ENCODE data around the gene PRICKLE1.

The PRICKLE1 gene

DNA sequence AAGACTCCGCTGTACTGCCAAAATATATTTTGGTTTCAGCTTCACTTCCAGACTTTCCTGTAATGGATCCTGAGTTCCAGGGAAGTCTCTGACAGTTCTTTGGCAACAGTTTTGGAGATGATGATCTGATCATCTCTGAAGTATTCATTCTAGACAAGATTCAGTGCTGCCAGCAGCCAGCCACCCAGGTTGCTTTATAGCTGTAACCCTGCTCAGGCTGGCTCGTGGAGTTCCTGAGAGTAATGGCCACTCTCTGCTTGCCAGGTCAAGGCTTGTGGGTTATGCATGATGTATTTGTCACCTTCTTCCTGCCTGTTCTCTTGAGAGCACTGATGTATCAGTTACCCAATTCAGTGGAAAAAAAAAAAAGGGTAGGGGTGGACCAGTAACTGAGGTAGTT is 139.3 kb downstream of the PRICKLE1 start:
- no peak for DNase-seq
- no peak for ATAC-seq

DNA sequence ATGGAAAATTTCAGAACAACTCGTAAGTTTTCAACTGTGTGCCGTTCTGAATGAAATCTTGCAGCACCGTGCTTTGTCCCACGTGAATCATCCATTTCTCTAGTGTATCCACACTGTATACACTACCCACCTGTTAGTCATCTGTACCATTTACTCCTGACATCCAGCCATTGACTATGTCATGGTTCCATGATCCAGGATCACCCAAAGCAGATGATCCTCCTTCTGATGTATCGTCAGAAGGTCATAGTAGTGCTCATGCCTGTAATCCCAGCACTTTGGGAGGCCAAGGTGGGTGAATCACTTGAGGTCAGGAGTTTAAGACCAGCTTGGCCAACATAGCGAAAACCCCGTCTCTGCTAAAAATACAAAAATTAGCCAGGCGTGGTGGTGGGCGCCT is 140.7 kb downstream of the PRICKLE1 start:
- ATAC-seq (no peak), DNase-seq (no peak)

DNA sequence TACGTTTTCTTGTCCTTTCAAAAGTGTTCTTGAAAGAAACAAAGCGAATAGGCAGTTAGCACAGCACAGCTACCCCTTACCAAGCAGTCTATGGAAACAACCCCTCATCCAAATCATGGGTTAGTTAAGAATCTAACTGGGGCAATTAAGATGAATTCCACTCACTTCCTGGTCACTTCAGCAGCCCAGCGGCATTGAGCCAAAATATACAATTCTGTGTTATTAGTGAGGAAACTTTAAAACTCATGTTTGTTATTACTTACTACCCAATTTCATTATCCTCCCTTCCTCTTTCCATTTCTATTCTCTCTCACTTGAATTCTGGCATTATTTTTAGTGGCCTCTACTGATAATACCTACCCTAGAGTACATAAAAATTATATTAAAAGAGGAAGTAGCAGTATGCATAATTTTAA is 142.2 kb downstream of the PRICKLE1 start:
- ATAC-seq (no peak), DNase-seq (no peak)

DNA sequence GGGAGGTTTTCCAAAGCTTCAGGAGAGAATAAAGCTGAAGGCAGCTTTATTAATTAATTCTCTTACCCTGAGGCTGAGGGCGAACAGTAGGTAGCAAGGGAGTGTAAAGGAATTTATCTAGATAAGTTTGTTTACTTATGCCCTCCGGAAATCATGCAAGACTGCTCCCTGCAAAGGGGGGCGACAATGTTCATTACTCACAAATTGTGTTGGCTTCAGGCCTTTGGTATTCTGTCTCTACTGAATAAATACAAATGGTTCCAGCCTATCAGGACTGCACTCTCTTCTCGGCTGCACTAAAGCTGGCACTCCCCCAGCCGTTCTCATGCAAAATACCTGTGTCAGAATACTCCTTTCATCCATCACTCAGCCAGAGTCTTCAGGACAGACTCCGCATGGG is 142.8 kb downstream of the PRICKLE1 start:
- no peak for ATAC-seq

DNA sequence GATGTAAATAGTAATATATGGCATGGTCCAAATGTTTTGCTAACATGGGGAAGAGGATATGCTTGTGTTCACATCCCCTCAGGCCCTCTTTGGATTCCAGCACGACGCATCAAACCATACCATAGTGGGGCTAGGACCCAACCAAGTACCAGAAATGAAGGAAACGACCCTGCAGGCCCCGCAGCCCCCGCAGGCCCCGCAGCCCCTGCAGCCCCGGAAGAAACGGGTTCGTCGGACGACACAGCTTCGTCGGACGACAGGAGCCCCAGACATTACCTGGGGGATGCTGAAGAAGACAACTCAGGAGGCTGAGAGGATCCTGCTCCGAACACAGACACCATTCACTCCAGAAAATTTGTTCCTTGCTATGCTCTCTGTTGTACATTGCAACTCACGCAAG is 143.7 kb downstream of the PRICKLE1 start:
- DNase-seq (no peak), ATAC-seq (no peak)

More for the DNA sequence above, 142.8 kb downstream of the PRICKLE1 start:
- DNase-seq, result no peak

DNA sequence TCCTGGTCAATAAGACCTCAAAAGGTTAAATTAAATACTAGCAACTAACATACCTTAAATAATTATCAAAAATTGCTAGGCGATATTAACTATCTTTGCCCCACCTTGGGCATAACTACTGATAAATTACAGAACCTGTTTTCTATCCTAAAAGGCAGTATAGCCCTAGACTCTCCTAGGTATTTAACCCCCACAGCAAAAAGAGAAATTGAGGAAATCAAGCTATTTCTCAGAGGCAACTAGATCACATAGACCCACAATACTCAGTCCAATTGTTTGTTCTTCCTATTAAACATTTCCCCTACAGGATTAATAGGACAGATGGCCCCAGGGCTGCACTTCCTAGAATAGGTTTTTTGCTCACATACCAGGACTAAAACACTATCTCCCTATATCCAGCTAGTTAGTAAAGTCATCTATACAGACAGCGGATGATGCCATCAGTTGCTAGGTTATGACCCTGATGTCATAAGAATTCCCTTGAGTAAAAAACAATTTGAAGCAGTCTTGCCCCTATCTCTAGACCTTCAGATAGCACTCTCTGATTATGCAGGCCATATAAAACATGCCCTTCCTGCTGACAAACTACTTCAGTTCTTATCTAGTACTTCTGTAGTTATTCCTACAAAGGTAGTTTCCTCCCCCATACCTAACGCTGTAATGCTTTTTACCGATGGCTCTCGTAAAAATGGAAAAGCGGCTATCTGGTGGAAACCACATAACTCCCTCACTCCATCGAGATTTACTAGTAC is 145.2 kb downstream of the PRICKLE1 start:
- ATAC-seq (no peak), DNase-seq (no peak)

DNA sequence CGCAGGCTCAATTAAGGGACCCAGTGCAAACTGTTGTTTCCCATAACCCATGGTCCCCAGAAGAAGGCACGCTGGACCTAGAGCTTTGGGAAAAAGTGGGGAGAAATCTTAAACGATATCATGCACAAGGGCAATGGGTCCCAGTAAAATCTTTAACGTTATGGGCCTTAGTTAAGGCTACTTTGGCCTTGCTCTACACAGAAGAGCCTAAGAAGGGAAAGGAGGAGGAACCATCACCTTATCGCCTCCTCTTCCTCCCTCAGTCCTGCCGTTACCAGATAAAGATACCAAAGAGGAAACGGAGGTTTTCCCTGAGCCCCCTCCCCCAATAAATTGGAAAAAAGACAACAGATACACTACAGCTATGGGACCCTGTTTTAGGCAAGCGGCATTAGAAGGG is 146.7 kb downstream of the PRICKLE1 start:
- ATAC-seq (no peak), DNase-seq (no peak)

DNA sequence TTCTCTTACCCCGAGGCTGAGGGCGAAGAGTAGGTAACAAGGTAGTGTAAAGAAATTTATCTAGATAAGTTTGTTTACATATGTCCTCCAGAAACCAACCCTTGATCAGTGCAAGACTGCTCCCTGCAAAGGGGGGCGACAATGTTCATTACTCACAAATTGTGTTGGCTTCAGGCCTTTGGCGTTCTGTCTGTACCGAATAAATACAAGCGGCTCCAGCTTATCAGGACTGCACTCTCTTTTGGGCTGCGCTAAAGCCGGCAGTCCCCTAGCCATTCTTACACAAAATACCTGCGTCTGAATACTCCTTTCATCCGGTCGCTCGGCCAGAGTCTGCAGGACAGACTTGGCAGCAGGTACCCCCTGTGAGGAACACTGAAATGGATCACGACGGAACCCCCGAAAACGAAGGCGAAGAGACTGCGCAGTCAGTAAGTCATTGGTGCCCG is 147.2 kb downstream of the PRICKLE1 start:
- DNase-seq, result no peak
- no peak for ATAC-seq

DNA sequence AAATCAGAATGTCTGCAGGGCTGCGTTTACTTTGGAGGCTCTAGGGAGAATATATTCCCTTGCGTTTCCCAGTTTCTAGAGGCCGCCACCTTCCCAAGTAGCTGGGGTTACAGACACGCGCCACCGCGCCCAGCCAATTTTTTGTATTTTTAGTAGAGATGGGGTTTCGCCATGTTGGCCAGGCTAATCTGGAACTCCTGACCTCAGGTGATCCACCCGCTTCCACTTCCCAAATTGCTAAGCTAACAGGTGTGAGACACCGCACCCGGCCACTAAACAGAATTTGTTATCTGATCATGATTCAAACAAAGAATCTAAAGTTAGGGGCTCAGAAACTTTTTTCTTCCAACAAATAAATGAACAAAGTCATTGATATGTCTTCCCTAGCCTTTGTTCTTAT is 148.9 kb downstream of the PRICKLE1 start:
- ATAC-seq, result no peak
- DNase-seq, result no peak

DNA sequence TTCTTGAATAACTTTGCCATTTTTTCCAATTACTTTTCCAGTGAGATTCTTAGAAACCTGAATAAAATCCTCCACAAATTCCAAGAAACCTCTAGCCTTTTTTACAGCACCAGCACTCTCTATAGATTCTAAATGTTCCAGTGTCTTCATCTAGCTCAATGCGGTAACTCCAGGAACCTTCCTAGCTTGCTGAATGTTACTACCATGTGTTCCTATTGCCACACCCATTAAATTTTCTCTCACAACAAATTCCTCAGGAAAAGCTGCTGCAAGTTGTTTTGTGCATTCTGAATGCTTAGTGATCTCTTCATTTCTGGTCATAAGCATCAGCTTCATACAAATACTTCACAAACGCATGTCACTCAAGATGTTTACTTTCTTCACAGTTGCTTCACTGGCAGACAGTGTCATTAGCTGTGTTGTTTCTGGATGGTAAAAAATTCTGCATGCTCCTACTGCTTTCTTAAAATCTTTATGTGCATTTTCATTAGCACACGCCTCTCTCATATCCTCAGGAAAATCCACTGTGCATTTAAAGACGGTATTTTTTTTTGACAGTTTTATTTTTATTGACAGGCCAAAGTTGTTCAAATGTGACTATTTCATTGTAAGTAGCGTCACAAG is 156.9 kb downstream of the PRICKLE1 start:
- DNase-seq (no peak), ATAC-seq (no peak)

DNA sequence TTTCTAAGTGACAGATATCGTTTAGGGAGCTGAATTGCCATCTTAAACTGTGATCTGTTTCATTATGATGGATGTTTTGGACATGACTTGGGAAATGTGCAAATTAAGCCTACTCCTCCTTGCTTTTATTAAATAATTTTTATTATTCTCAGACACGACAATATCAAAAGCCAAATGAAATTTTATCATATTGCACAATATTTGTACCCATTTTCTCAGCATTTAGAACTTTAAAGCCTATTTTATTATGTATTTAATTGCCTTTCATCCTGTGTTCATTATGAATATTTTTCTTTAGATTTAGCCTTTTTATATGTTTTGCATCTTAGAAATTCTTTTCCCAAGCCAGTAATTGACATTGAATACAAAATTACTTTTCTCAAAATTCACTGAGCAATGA is 160.7 kb downstream of the PRICKLE1 start:
- no peak for DNase-seq
- ATAC-seq, result no peak

DNA sequence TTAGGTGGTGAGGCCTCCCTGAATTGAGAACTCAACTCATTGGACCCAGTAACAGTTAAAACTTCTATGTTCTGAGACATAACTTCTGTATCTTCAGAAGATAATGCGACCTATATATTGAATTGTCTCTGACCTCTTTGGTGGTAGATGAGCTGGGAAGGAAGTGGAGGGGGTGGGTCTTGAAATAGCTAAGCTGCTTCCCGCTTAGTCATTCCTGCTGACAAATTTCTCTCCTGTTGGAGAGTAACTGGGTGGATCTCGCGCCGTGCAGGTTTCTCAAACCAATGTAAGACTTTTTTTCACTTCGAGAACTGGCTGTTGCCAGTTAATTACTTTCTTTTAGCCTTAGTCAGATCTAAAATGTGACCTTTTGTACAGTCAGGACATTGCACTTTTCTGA is 162.8 kb downstream of the PRICKLE1 start:
- DNase-seq, result no peak
- no peak for ATAC-seq

DNA sequence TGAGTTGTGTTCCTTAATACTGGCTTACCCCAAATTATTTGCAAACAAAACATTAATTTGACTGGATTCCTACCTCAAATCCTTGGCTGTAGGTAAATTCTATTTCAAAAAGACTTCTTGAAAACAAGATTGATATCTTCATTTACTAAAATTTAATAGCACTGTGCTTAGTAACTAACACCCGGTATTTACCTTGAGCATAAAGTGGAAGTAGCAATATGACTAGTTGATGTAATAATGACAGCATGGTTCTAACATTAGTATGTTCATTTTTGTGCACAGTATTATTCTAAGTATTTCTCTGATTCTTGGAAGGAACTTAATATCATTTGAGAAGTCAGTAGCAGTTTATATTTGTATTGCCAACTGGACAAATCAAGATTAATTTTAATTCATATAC is 166.8 kb downstream of the PRICKLE1 start:
- DNase-seq, result no peak
- no peak for ATAC-seq

DNA sequence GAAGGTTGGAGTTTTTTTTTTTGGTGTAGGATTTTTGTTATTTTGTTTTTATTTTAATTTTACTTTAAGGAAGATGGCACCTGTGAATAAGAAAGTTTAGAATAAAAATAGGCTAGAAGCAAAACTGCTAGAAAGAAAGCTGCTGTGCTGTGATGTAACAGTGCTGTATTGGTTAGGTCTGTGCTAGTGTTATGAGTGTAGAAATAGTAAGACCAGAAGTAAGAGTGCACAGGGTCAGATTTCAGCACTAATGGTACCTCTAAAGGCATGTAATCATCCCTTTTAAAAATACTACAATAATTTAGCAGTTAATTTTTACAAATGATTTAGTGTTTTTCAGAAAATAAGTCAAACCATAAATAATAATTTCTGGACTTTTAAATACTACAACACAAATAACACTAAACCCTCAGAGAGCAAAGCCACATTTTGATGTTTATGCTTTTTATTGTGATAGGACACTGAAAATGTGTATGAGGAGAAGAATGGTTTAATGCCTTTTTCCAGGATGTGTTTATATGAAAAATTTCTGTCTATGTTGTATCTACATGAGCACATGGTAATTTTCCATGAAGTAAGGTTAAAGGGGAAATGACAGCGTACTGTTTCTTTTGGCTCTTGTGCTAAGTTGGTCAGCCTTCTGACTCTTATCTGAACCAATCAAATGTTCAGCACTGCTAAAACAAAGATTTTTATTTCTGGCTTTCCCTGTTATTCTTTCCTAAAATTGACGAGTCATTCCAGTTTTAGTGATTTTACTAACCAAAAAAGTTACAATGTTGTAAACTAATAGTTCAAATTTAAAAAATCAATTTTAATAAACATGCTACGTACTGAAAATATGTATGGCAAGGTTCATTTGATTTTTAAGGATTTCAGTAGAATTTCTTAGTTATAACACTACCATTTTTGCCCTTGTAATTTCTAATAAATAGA is 167.4 kb downstream of the PRICKLE1 start:
- DNase-seq (no peak), ATAC-seq (no peak)

DNA sequence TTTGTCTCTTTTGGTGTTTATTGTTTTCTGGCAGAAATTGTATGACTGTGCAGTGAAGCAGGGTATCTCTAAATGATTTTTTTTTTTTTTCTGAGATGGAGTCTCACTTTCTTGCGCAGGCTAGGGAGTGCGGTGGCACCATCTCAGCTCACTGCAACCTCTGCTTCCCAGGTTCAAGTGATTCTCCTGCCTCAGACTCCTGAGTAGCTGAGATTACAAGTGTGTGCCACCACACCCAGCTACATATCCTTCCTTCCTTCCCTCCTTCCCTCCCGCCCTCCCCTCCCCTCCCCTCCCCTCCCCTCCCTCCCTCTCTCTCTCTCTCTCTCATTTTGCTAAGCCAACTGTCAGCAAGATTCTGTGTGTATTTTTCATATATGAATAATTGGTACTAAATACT is 169.2 kb downstream of the PRICKLE1 start:
- DNase-seq (no peak), ATAC-seq (no peak)

DNA sequence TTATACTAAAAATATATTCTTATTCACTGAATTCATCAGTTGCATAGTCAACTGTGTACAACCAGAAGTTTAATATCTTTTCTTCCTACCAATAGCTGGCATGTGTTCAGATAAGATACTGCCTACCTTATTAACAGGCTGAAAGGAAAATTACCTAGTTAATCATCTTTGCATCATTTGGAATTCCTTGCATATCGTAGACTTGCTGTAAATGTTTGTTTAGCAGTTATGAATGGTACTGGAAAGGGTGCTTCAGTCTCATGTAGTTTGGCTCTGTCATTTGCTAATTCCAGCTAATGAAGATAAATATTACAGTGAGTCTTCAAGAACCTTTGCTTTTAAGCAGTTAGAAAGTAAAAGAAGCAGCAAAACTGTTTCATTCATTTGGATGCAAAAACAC is 179.2 kb downstream of the PRICKLE1 start:
- DNase-seq, result no peak
- ATAC-seq, result no peak

DNA sequence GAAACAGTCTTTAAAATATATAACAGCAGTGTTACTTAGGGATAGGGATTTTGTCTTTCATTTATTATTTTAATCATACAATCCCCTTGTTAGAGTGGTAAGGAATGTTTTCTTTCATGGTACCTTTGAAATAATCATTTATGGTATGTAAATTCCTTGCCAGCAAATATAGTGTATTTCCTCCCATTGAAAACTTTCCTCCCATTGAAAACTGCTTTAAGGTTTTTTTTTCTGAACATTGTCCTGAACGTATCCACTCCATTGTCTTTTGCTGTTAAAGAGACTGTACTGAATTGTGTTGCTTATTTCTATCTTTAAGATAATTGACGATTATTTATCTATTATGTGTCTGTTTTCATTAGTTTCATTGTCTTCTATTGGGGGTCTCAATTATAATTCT is 180.1 kb downstream of the PRICKLE1 start:
- ATAC-seq (no peak), DNase-seq (no peak)

DNA sequence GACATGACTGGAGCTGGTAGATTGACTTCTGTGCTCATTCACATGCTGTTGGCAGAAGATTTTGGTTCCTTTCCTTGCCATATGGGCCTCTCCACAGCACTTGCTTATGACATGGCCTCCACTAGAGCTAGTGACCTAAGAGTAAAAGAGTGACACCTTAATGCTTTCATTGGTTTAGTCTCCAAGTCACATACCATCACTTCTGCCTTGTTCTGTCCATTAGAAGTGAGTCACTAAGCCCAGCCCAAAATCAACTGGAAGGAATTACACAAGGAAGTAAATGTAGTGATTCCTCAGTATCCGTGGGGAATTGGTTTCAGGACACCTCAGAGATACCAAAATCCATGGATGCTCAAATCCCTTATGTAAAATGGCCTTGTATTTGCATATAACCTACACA is 182.2 kb downstream of the PRICKLE1 start:
- DNase-seq, result no peak
- no peak for ATAC-seq

All from stimulated activated naive CD8-positive, alpha-beta T cell treated with anti-CD3 and anti-CD28 coated beads, Interleukin-15, Interleukin-2, amounts not matched to agents 100 U/mL and 50 U/mL, for 24 hours (primary cell).